ENCODE results near the gene LSAMP. TPM values are rescaled to one million over a fixed set of nuclear protein-coding genes. Genes with fewer than 3 reads are reported as not detected.

The LSAMP gene
- total RNA-seq, 1 donor: 3.3 TPM

DNA sequence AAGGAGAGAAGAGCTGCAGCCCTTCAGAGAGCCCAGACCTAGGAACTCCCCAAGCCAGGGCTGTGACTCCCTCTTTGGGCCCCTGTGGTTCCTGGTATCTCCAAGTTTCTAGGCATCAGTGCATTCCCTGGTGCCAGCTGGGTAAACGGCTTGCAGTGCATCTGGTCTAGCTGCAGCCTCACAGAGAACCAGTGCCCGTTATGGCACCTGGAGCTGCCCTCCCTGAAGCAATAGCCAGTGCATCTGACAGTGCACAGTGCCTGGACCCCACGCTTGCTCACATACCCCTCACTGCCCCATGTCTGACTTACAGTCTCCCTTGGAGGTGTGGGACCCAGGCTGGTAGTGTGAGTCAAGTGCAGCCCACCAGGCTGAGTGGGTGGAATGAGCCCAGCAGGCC is 52.1 kb downstream of the LSAMP start:
- H3K27ac ChIP-seq (ENCODE audit: low read depth, low read length): no peak overlapping the region
- no peaks in the 10 kb centered on the region for H3K79me2 ChIP-seq (ENCODE audit: insufficient read depth, low read length)
- no peak for DNase-seq (ENCODE audit: insufficient read length, low spot score, missing footprints)
- no peaks in the 10 kb centered on the region for H3K9me3 ChIP-seq (ENCODE audit: low read depth, low read length)
- H2AFZ ChIP-seq (ENCODE audit: low read length): no peak overlapping the region
- TF ChIP-seq, protein P1, sequence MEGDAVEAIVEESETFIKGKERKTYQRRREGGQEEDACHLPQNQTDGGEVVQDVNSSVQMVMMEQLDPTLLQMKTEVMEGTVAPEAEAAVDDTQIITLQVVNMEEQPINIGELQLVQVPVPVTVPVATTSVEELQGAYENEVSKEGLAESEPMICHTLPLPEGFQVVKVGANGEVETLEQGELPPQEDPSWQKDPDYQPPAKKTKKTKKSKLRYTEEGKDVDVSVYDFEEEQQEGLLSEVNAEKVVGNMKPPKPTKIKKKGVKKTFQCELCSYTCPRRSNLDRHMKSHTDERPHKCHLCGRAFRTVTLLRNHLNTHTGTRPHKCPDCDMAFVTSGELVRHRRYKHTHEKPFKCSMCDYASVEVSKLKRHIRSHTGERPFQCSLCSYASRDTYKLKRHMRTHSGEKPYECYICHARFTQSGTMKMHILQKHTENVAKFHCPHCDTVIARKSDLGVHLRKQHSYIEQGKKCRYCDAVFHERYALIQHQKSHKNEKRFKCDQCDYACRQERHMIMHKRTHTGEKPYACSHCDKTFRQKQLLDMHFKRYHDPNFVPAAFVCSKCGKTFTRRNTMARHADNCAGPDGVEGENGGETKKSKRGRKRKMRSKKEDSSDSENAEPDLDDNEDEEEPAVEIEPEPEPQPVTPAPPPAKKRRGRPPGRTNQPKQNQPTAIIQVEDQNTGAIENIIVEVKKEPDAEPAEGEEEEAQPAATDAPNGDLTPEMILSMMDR (IDR thresholded peaks at IDR 0.05; ENCODE audit: extremely low read depth, low read depth, low read length): no peak
- H3K4me2 ChIP-seq (ENCODE audit: insufficient read depth, low read length): no peak overlapping the region
- H3K4me3 ChIP-seq (ENCODE audit: insufficient read depth, low read length): no peak overlapping the region
- H3K27me3 ChIP-seq (ENCODE audit: insufficient read depth, low read length): no peaks in the 10 kb centered on the region
- H3K36me3 ChIP-seq (ENCODE audit: insufficient read depth, low read length): no peaks in the 10 kb centered on the region
- no peaks in the 10 kb centered on the region for H4K20me1 ChIP-seq (ENCODE audit: insufficient read depth, low read length)
- H3K4me1 ChIP-seq (ENCODE audit: insufficient read depth, low read length): no peaks in the 10 kb centered on the region

- TF ChIP-seq, protein P1 (IDR thresholded peaks at IDR 0.05; ENCODE audit: extremely low read depth, low read depth, low read length): no peak
- Histone ChIP-seq H3K36me3 (ENCODE audit: insufficient read depth, low read length) (no peaks in the 10 kb centered on the region), H3K4me1 (ENCODE audit: insufficient read depth, low read length) (no peaks in the 10 kb centered on the region), H3K27ac (ENCODE audit: low read depth, low read length) (no peak overlapping the region), H3K9me3 (ENCODE audit: low read depth, low read length) (no peaks in the 10 kb centered on the region), H2AFZ (ENCODE audit: low read length) (no peak overlapping the region), H3K27me3 (ENCODE audit: insufficient read depth, low read length) (no peaks in the 10 kb centered on the region), H3K4me2 (ENCODE audit: insufficient read depth, low read length) (no peak overlapping the region), H3K79me2 (ENCODE audit: insufficient read depth, low read length) (no peaks in the 10 kb centered on the region), H4K20me1 (ENCODE audit: insufficient read depth, low read length) (no peaks in the 10 kb centered on the region), H3K4me3 (ENCODE audit: insufficient read depth, low read length) (no peak overlapping the region)
- no peak for DNase-seq (ENCODE audit: insufficient read length, low spot score, missing footprints)
These were observed 53.0 kb downstream of the LSAMP start for GRCh38 chr3:116392291-116392690.

- H2AFZ ChIP-seq (ENCODE audit: low read length): no peak overlapping the region
- DNase-seq (ENCODE audit: insufficient read length, low spot score, missing footprints): no peak
- H4K20me1 ChIP-seq (ENCODE audit: insufficient read depth, low read length): no peaks in the 10 kb centered on the region
- no peak overlapping the region for H3K27ac ChIP-seq (ENCODE audit: low read depth, low read length)
- H3K4me3 ChIP-seq (ENCODE audit: insufficient read depth, low read length): no peak overlapping the region
- H3K27me3 ChIP-seq (ENCODE audit: insufficient read depth, low read length): no peaks in the 10 kb centered on the region
- H3K79me2 ChIP-seq (ENCODE audit: insufficient read depth, low read length): no peaks in the 10 kb centered on the region
- no peaks in the 10 kb centered on the region for H3K36me3 ChIP-seq (ENCODE audit: insufficient read depth, low read length)
- H3K4me2 ChIP-seq (ENCODE audit: insufficient read depth, low read length): no peak overlapping the region
- TF ChIP-seq, protein P1 (IDR thresholded peaks at IDR 0.05; ENCODE audit: extremely low read depth, low read depth, low read length): no peak
- no peaks in the 10 kb centered on the region for H3K4me1 ChIP-seq (ENCODE audit: insufficient read depth, low read length)
- no peaks in the 10 kb centered on the region for H3K9me3 ChIP-seq (ENCODE audit: low read depth, low read length)
These were observed 53.7 kb downstream of the LSAMP start for GRCh38 chr3:116391296-116392201.

- H3K27ac ChIP-seq (ENCODE audit: low read depth, low read length): no peak overlapping the region
- H4K20me1 ChIP-seq (ENCODE audit: insufficient read depth, low read length): no peaks in the 10 kb centered on the region
- no peak overlapping the region for H2AFZ ChIP-seq (ENCODE audit: low read length)
- H3K4me2 ChIP-seq (ENCODE audit: insufficient read depth, low read length): no peak overlapping the region
- H3K79me2 ChIP-seq (ENCODE audit: insufficient read depth, low read length): no peaks in the 10 kb centered on the region
- H3K4me1 ChIP-seq (ENCODE audit: insufficient read depth, low read length): no peaks in the 10 kb centered on the region
- TF ChIP-seq, protein P1 (IDR thresholded peaks at IDR 0.05; ENCODE audit: extremely low read depth, low read depth, low read length): no peak
- no peak for DNase-seq (ENCODE audit: insufficient read length, low spot score, missing footprints)
- no peak overlapping the region for H3K4me3 ChIP-seq (ENCODE audit: insufficient read depth, low read length)
- H3K9me3 ChIP-seq (ENCODE audit: low read depth, low read length): no peaks in the 10 kb centered on the region
- no peaks in the 10 kb centered on the region for H3K36me3 ChIP-seq (ENCODE audit: insufficient read depth, low read length)
- no peaks in the 10 kb centered on the region for H3K27me3 ChIP-seq (ENCODE audit: insufficient read depth, low read length)
These were observed 55.0 kb downstream of the LSAMP start for GRCh38 chr3:116390318-116390717.

All from osteoblast (primary cell).